CD4-positive, alpha-beta T cell treated with Interleukin-4 for 1 hour (primary cell): ENCODE results near the gene CCDC117.
"Not testable (repeated sequence)": the region's sequence is repeated elsewhere in the genome, so short reads cannot be mapped to it uniquely, and the experiment has no call there.

ENCODE experiments used
- DNase-seq, 2 donors: peaks; one replicate each; pipeline ENCODE4 v3.0.0-alpha.2; 2020 to 2022

The CCDC117 gene

DNA sequence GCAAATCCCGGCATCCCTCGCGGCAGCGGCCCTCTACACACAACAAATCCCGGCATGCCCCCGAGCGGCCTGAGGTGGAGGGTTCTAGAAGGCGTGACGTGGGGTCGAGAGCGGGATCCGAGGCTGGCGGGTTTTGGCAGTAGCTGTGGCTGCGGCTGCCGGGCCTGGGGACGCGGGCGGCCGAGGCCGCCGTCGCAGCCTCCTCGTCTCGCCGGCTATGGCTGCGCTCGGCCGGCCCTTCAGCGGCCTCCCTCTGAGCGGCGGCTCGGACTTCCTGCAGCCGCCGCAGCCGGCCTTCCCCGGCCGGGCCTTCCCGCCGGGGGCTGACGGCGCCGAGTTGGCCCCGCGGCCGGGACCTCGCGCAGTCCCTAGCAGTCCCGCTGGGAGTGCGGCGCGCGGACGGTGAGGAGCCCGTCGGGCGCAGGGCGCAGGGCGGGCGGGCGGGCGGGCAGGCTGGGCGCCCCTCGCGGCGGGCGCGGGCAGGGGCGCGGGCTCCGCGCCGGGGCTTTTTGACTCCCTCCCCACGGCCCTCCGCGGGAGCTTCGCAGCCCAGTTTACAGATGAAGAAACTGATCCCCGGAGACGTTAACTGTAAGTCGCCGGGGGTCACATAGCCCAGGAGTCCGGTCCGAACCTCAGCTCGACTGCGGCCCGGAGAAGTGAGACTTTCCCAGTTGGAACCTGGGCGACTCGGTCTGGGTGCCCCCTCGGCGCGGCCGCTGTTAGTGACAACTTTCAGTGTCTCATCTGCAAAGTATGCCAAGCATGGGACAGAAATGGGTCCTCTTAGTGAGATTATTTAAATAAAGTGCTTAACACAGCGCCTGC is at the start of gene CCDC117:
Gene CCDC117 (plus strand): TSS at position 63 of the 828 bp plus-strand sequence. CDS start 155 bp downstream, at position 218.
- peak; percentile 95 to 96 for DNase-seq

GRCh38 chr22:28728002-28728401 is 44.5 kb upstream of the CCDC117 start:
- no peak for DNase-seq

GRCh38 chr22:28728621-28729313 is 43.7 kb upstream of the CCDC117 start:
- DNase-seq = no peak

DNA sequence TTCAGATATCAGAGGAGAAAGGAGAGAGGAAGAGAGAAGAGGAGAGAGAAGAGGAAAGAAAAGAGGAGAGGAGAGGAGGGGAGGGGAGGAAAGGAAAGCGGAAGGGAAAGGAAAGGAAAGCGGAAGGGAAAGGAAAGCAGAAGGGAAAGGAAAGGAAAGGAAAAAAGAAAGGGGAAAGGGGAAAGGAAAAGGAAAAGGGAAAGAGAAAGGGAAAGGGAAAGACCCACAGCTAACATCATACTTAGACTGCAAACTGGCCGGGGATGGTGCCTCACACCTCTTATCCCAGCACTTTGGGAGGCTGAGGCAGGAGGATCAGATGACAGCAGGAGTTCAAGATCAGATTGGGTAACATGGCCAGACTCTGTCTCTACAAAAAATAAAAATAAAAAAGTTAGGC is 42.3 kb upstream of the CCDC117 start:
- no peak for DNase-seq

- no peak for DNase-seq
These were observed 38.1 kb upstream of the CCDC117 start for GRCh38 chr22:28734393-28734792.

- DNase-seq = no peak
These were observed 36.0 kb upstream of the CCDC117 start for GRCh38 chr22:28736301-28737155.

DNA sequence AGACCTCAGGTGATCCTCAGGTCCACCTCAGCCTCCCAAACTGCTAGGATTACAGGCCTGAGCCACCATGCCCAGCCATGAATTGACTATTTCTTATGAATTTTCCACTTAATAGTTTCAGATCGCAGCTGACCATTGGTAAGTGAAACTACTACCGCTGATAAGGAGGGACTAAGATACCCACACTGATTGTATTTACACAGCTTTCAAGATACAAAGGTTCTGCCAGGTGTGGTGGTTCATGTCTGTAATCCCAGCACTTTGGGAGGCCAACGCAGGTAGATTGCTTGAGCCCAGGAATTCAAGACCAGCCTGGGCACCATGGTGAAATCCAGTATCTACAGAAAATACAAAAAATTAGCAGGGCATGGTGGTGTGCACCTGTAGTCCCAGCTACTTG is 34.8 kb upstream of the CCDC117 start:
- DNase-seq = no peak

GRCh38 chr22:28738876-28739275 is 33.6 kb upstream of the CCDC117 start:
- DNase-seq = not testable (repeated sequence)

DNA sequence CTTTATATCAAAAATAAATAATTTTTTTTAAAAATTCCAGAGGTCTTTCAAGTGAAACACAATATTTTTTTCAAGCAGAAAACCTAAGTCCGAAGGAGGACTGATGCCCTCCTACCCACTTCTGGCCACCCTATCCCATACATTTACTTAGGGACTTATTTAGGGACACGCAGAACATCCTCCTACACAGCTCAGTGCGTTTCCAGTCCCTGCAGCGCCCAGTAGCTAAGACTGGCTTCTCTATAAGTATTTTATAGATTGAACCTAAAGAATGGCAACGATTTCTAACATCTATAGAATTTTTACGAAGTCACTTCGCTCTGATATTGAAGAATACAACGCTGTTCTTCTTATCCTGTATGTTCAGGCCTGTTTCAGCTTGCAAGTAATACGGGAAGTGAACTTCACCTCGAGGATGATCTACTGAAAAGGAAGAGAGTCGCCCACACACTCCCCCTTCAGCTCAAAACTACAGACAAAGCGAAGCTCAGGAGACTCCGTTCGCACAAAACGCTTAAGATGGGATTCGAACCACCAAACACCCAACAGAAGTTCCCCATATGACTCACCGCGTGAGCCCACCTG is 31.2 kb upstream of the CCDC117 start:
- DNase-seq = no peak

GRCh38 chr22:28741785-28742561 is 30.5 kb upstream of the CCDC117 start, which contains the start of the genes CHEK2 and HSCB:
Gene CHEK2, minus strand, starts transcription at chr22:28741820. Its CDS starts 7,099 bp downstream, at chr22:28734721.
Gene HSCB, plus strand, starts transcription at chr22:28742039. Its CDS starts 57 bp downstream, at chr22:28742096.
- DNase-seq = peak; percentile 98 to 99

GRCh38 chr22:28742562-28742962 is 29.9 kb upstream of the CCDC117 start:
- no peak for DNase-seq

DNA sequence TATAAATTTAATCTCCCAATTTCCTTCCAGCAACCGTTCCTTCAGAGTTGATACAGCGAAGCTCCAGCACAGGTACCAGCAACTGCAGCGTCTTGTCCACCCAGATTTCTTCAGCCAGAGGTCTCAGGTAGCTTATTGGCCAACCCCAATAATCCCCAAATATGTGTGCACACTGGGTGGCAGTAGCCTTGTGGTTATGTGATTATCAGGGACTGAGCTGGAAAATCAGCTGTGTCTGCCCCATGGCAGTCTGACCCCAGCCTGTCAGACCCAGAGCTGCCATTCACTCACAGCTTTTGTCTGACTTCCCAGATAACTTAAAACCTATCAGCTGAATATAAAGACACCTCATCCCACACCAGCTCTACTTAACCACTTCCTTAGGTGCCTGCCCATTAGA is 28.6 kb upstream of the CCDC117 start:
- no peak for DNase-seq

- no peak for DNase-seq
These were observed 22.0 kb upstream of the CCDC117 start for GRCh38 chr22:28750471-28750881.

GRCh38 chr22:28754512-28754911 is 18.0 kb upstream of the CCDC117 start:
- not testable (repeated sequence) for DNase-seq

DNA sequence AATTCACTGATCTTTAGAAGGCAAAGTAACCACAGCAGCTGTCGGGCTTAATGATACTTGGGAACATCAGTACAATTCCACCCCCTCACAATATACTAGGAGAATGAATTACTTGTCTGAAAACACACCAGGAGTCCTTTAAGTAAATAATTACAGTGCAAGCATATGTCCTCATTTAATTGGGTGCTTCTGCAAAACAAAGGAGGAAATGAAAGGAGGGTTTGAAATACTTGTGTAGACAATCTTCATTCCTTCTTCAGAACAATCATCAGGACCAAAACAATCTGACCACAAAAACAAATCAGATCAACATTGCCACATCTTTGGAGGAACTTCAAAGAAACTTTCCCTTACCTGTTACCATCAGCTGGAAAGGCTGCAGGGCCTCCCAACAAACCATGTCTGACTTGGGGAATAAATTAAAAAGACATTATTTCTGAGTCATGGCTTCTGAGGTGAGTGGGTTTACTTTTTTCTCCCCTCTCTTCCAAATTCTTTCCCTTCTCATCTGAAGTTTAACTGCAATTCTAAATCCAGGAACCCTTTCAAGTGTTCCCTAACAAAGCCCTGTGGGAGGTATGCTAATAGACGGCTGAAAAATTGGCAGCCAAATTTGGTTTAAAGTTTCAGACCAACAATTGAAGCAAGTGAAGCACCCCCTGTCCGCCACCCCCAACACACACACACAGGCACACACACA is 12.5 kb upstream of the CCDC117 start:
- no peak for DNase-seq

- no peak for DNase-seq
These were observed 11.1 kb upstream of the CCDC117 start for GRCh38 chr22:28761449-28761755.

DNA sequence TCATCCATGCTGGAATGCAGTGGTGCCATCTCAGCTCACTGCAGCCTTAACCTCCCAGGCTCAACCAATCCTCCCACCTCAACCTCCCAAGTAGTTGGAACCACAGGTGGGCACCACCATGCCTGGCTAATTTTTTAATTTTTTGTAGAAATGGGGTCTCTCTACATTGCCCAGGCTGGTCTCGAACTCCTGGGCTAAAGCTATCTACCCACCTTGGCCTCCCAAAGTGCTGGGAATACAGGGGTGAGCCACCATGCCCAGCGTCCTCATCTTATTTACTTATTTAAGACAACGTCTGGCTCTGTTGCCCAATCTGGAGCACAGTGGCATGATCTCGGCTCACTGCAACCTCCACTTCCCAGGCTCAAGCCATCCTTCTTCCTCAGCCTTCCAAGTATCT is 10.5 kb upstream of the CCDC117 start:
- DNase-seq = not testable (repeated sequence)

- DNase-seq = no peak
These were observed 5.9 kb upstream of the CCDC117 start for GRCh38 chr22:28766628-28767027.

DNA sequence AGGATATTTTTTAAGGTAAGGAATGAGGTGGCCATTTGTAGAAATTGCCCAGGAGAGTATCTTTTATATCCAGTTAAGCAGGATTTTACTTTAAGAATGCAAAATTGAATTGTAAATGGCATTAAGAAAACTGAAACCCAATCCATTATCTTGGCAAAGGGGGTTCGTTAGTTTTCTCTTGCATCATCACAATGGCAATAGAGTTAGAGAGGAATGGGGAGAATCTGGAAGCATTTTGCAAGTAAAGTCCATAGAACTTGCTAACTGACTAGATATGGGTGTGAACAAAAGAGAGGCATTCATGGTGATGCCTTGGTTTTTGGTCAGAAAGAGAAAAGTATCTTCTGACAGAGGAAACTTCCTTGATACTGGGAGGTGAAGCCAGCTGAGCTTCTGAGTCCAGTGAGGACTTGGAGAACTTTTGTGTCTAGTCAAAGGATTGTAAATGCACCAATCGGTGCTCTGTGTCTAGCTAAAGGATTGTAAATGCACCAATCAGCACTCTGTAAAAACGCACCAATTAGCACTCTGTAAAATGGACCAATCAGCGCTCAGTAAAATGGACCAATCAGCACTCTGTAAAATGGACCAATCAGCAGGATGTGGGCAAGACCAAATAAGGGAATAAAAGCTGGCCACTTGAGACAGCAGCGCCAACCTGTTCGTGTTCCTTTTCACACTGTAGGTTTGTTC is 3.6 kb upstream of the CCDC117 start:
- peak in 1 of 2 donors; percentile 24 for DNase-seq

GRCh38 chr22:28769394-28770085 is 3.0 kb upstream of the CCDC117 start:
- no peak for DNase-seq
